Parathyroid adenoma (tissue), 2 donors: ENCODE data around the gene ACOT7.

Experiments used
- H2AFZ ChIP-seq: fragments of 300-600 bp; sonication (generic); one replicate; pipeline ENCODE4 v1.7.0; 2017; ENCODE audit warnings: antibody characterized with exemption, mild to moderate bottlenecking
- H3K27ac ChIP-seq: fragments of 300-600 bp; sonication (generic); one replicate; pipeline ENCODE4 v1.7.0; 2017
- H3K27me3 ChIP-seq: fragments of 300-600 bp; sonication (generic); one replicate; pipeline ENCODE4 v1.7.0; 2017; ENCODE audit warnings: low read length; ENCODE audit not compliant: control insufficient read depth, insufficient read depth
- H3K36me3 ChIP-seq: fragments of 300-600 bp; sonication (generic); one replicate; pipeline ENCODE4 v1.7.0; 2017; ENCODE audit warnings: low read length; ENCODE audit not compliant: control insufficient read depth, insufficient read depth
- H3K4me1 ChIP-seq: fragments of 300-600 bp; sonication (generic); one replicate; pipeline ENCODE4 v1.7.0; 2017; ENCODE audit warnings: control low read depth
- H3K4me2 ChIP-seq: fragments of 300-600 bp; sonication (generic); one replicate; pipeline ENCODE4 v1.7.0; 2017; ENCODE audit warnings: low read length
- H3K4me3 ChIP-seq: fragments of 300-600 bp; sonication (generic); one replicate; pipeline ENCODE4 v1.7.0; 2017; ENCODE audit warnings: low read depth, low read length
- H3K79me2 ChIP-seq: fragments of 300-600 bp; sonication (generic); one replicate; pipeline ENCODE4 v1.7.0; 2017; ENCODE audit warnings: control low read depth
- H3K9ac ChIP-seq: fragments of 300-600 bp; sonication (generic); one replicate; pipeline ENCODE4 v1.7.0; 2017; ENCODE audit warnings: mild to moderate bottlenecking
- H3K9me3 ChIP-seq: fragments of 300-600 bp; sonication (generic); one replicate; pipeline ENCODE4 v1.7.0; 2017; ENCODE audit warnings: low read length; ENCODE audit not compliant: control insufficient read depth
- CTCF ChIP-seq: fragments of 300-600 bp; sonication (generic); IDR thresholded peaks from one replicate; pipeline ENCODE4 v1.7.0; 2017; ENCODE audit warnings: antibody characterized with exemption, mild to moderate bottlenecking
- donor health status: primary hyperparathyroidism.

Gene ACOT7

GRCh38 chr1:6322161-6322560 is 71.4 kb downstream of the ACOT7 start:
- no peak overlapping the region for H3K4me3 ChIP-seq
- no peak overlapping the region for H2AFZ ChIP-seq
- no peaks in the 10 kb centered on the region for H3K9me3 ChIP-seq
- TF ChIP-seq CTCF, result no peak
- no peak overlapping the region for H3K4me2 ChIP-seq
- H3K79me2 ChIP-seq, result no peaks in the 10 kb centered on the region
- no peaks in the 10 kb centered on the region for H3K36me3 ChIP-seq
- no peak overlapping the region for H3K9ac ChIP-seq
- no peaks in the 10 kb centered on the region for H3K4me1 ChIP-seq
- H3K27ac ChIP-seq, result no peak overlapping the region
- H3K27me3 ChIP-seq, result no peaks in the 10 kb centered on the region

GRCh38 chr1:6321205-6321604 is 72.4 kb downstream of the ACOT7 start:
- H3K4me2 ChIP-seq, result no peak overlapping the region
- H3K4me3 ChIP-seq, result no peak overlapping the region
- H3K9ac ChIP-seq, result no peak overlapping the region
- H3K4me1 ChIP-seq, result no peaks in the 10 kb centered on the region
- H3K36me3 ChIP-seq, result no peaks in the 10 kb centered on the region
- no peaks in the 10 kb centered on the region for H3K79me2 ChIP-seq
- H3K27me3 ChIP-seq, result no peaks in the 10 kb centered on the region
- no peak overlapping the region for H2AFZ ChIP-seq
- H3K27ac ChIP-seq, result no peak overlapping the region
- no peak for TF ChIP-seq CTCF
- H3K9me3 ChIP-seq, result no peaks in the 10 kb centered on the region

GRCh38 chr1:6317098-6317760 is 76.3 kb downstream of the ACOT7 start:
- H3K36me3 ChIP-seq, result no peaks in the 10 kb centered on the region
- H3K4me2 ChIP-seq, result no peak overlapping the region
- no peak overlapping the region for H3K9ac ChIP-seq
- no peaks in the 10 kb centered on the region for H3K27me3 ChIP-seq
- H3K79me2 ChIP-seq, result no peaks in the 10 kb centered on the region
- H3K4me1 ChIP-seq, result no peaks in the 10 kb centered on the region
- H3K9me3 ChIP-seq, result no peaks in the 10 kb centered on the region
- H2AFZ ChIP-seq, result no peak overlapping the region
- H3K4me3 ChIP-seq, result no peak overlapping the region
- H3K27ac ChIP-seq, result no peak overlapping the region
- TF ChIP-seq CTCF, result no peak

- no peak overlapping the region for H3K27ac ChIP-seq
- no peak overlapping the region for H3K4me2 ChIP-seq
- no peaks in the 10 kb centered on the region for H3K27me3 ChIP-seq
- H3K79me2 ChIP-seq, result no peaks in the 10 kb centered on the region
- no peaks in the 10 kb centered on the region for H3K36me3 ChIP-seq
- no peak for TF ChIP-seq CTCF
- H3K4me1 ChIP-seq, result no peaks in the 10 kb centered on the region
- H3K4me3 ChIP-seq, result no peak overlapping the region
- H3K9ac ChIP-seq, result no peak overlapping the region
- no peaks in the 10 kb centered on the region for H3K9me3 ChIP-seq
- no peak overlapping the region for H2AFZ ChIP-seq
These were observed 77.1 kb downstream of the ACOT7 start for GRCh38 chr1:6316240-6317097.
